GM10266 (cell line): ENCODE measurements around the gene NUP98.

ENCODE experiments used
- DNase-seq: peaks from one replicate; pipeline ENCODE4 v3.0.0; 2012; ENCODE audit errors: extremely low spot score
- TF ChIP-seq, protein P1 (sequence below): IDR thresholded peaks from 2 replicates; pipeline ENCODE4 v1.5.1; 2012; ENCODE audit warnings: mild to moderate bottlenecking, low read depth; ENCODE audit not compliant: control insufficient read depth, insufficient read depth; ENCODE audit errors: missing control alignments

Gene NUP98

DNA sequence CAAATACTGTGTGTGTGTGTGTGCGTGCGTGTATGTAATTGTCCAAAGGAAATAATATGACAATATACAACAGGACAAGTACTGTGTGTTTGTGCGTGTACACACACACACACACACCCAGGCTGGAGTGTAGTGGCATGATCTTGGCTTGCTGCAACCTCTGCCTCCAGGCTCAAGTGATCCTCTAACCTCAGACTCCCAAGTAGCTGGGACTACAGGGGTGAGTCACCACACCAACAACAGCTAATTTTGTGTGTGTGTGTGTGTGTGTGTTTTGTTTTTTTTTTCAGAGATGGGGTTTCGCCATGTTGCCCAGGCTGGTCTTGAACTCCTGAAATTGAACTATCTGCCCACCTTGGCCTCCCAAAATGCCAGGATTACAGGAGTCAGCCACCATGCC is 61.5 kb downstream of the NUP98 start:
- no peak for DNase-seq
- TF ChIP-seq, protein P1, sequence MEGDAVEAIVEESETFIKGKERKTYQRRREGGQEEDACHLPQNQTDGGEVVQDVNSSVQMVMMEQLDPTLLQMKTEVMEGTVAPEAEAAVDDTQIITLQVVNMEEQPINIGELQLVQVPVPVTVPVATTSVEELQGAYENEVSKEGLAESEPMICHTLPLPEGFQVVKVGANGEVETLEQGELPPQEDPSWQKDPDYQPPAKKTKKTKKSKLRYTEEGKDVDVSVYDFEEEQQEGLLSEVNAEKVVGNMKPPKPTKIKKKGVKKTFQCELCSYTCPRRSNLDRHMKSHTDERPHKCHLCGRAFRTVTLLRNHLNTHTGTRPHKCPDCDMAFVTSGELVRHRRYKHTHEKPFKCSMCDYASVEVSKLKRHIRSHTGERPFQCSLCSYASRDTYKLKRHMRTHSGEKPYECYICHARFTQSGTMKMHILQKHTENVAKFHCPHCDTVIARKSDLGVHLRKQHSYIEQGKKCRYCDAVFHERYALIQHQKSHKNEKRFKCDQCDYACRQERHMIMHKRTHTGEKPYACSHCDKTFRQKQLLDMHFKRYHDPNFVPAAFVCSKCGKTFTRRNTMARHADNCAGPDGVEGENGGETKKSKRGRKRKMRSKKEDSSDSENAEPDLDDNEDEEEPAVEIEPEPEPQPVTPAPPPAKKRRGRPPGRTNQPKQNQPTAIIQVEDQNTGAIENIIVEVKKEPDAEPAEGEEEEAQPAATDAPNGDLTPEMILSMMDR: no peak

DNA sequence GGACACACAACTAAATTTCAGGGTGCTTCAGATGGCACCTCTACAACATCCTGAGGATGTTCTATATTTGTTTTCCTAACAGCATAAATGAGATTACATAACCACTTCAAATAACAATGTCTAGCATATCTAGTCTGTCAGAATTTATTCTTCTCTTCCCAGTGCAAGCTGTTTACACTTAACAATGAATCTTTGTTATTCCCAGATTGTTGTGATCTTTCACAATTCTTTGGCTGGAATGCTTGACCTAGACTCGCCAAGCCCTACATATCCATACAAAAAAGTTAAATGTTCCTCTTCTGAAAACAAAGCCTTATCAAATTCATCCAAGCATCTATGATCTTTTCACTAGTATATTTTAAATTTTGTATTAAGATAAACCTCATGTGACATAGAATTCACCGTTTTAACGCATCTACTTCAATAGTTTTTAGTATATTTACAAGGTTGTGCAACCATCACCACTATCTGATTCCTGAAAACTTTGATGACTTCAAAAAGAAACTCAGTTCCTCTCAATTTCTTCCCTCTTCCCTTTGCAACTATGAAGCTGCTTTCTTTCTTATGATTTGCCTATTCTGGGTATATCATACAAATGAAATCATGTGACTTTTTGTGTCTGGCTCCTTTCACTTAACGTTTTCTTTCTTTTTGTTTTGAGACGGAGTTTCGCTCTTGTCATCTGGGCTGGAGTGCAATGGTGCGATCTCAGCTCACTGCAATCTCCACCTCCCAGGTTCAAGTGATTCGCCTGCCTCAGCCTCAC is 64.5 kb downstream of the NUP98 start:
- TF ChIP-seq, protein P1: no peak
- no peak for DNase-seq

DNA sequence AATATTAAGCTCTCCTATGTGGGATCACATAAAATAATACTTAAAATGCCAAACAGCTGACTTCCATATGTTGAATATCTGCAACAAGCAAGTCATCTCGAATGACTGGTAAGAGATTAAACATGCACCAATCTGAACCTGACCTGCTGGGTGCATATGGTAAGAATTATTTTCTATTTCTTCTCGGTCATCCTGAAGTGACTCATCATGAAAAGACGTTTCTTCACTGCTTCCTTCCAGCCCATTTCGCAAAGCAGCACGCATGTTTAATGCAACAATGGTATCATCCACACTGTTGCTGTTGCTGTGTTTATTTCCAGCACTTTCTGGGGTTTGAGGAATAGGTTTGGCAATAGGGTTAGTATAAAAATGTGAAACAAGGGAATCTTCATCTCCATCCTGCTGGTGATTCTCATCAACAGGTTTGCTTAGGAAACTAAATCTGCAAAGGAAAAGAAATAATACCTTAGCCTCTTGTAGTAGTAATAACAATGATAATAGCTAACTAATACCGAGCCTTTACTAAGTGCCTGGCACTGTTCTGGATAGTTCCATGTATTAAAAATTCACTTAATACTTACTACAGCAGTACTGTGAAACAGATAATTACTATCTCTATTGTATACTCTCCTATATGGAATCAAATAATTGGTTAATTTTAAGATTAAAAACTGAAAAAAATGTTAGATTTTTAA is 74.2 kb downstream of the NUP98 start:
- TF ChIP-seq, protein P1: no peak
- DNase-seq: no peak

DNA sequence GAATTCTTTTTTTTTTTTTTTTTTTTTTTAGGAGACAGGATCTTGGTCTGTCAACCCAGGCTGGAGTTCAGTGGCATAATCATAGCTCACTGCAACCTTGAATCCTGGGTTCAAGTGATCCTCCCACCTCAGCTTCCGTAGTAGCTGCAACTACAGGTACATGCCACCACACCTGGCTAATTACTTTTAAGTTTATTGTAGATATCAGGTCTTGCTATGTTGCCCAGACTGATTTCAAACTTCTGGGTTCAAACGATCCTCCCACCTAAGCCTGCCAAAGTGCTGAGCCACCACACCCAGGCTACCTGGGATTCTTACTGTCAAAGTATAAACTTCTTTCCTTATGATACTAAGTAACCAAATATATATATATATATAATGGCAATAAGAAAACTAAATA is 75.3 kb downstream of the NUP98 start:
- TF ChIP-seq, protein P1: no peak
- no peak for DNase-seq

DNA sequence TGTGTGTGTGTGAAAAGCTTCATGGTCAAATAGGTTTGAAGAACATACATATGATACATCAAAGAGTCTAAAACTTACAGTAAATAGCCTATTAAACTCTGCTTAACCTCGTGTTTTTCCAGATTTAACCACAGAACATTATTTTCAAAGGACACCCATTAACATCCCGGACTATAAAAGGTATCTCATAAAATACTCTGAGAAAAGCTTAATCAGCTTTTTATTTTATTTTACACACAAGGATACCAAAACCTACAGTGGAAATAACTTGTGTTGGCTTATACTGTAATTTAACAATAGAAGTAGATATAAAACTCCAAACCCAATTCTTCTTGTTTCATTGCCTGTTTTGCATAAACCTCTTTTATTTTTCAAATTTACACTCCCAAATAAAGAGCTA is 76.4 kb downstream of the NUP98 start:
- no peak for DNase-seq
- TF ChIP-seq, protein P1: no peak

DNA sequence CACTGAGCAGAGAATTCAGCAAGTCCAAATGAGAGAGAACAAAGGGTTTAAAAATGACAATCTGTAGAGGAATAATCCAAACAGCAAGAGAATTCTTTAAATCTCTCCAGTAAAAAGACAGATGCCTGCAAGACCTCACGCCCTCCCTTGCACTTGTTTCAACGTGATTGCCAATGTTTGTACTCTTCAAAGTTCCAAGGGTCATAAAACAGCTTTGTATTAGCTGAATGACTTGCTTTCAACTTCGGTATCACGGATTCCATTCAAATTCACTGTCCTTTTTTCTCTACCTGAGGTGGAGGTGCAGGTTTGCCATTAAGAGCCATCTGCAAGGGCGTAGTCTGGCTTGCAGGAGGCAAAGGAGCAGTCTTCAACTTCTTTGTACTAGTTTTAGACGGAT is 85.1 kb downstream of the NUP98 start:
- no peak for DNase-seq
- TF ChIP-seq, protein P1: no peak
